SK-N-SH (cell line): ENCODE data around the gene PLXNA4. TPM values are rescaled to one million over a fixed set of nuclear protein-coding genes. Genes with fewer than 3 reads are reported as not detected.

Experiments
- CTCF ChIA-PET: fragments of 300-600, 350-600 bp; formaldehyde crosslinking; extraction: SDS; loops from one replicate; lab custom pipeline; 2021; lab: Yijun Ruan, JAX
- POLR2A ChIA-PET: fragments of 350-600 bp; sonication (Branson Sonifier 250); formaldehyde crosslinking; extraction: SDS; loops from one replicate; lab custom pipeline; 2020; ENCODE audit warnings: antibody characterized with exemption, inconsistent platforms; lab: Yijun Ruan, JAX
- DNase-seq: peaks from one replicate; pipeline ENCODE4 v3.0.0; 2012
- H2AFZ ChIP-seq: fragments of 200-600 bp; sonication (generic); 2 replicates; pipeline ENCODE4 v1.8.1; 2016; ENCODE audit warnings: antibody characterized with exemption, mild to moderate bottlenecking, low read depth
- H3F3A ChIP-seq: fragments of 200-600 bp; sonication (generic); replicated peaks from 2 replicates; pipeline ENCODE3; 2016; ENCODE audit warnings: antibody characterized with exemption, mild to moderate bottlenecking; ENCODE audit not compliant: insufficient read depth
- H3K27ac ChIP-seq, 2 experiments: fragments of 200-500 bp in 1 of 2; fragments of 200-600 bp in 1 of 2; sonication (Bioruptor generic) in 1 of 2; sonication (generic), shearing (Covaris generic) in 1 of 2; 2 replicates each; pipeline versions ENCODE4 v1.5.1 to v1.6.1; 2014 to 2016; ENCODE audit warnings: low read depth in 2 of 2, inconsistent platforms in 1 of 2, low read length in 1 of 2, mild to moderate bottlenecking in 1 of 2, mixed read lengths in 1 of 2
- H3K27me3 ChIP-seq: fragments of 200-600 bp; sonication (generic), shearing (Covaris generic); 2 replicates; pipeline ENCODE4 v1.6.1; 2016; ENCODE audit warnings: mixed run types; ENCODE audit not compliant: insufficient read depth
- H3K36me3 ChIP-seq, 2 experiments: fragments of 200-500 bp in 1 of 2; fragments of 200-600 bp in 1 of 2; sonication (Bioruptor generic) in 1 of 2; sonication (generic) in 1 of 2; replicated peaks in 1 of 2; 2 replicates each; pipeline versions ENCODE3 to v1.5.1; 2014 to 2016; ENCODE audit warnings: low read length in 1 of 2, mild to moderate bottlenecking in 1 of 2; ENCODE audit not compliant: insufficient read depth in 2 of 2, control insufficient read depth in 1 of 2
- H3K4me1 ChIP-seq, 2 experiments: fragments of 200-500 bp in 1 of 2; fragments of 200-600 bp in 1 of 2; sonication (Bioruptor generic) in 1 of 2; sonication (generic), shearing (Covaris generic) in 1 of 2; 2 replicates each; pipeline versions ENCODE4 v1.5.1 to v1.6.1; 2014 to 2016; ENCODE audit warnings: low read depth in 1 of 2, low read length in 1 of 2, mixed run types in 1 of 2; ENCODE audit not compliant: insufficient read depth in 2 of 2, control insufficient read depth in 1 of 2
- H3K4me2 ChIP-seq: fragments of 200-600 bp; sonication (generic), shearing (Covaris generic); 2 replicates; pipeline ENCODE4 v1.6.1; 2017; ENCODE audit warnings: mixed run types
- H3K4me3 ChIP-seq, 2 experiments: fragments of 200-500 bp in 1 of 2; fragments of 200-600 bp in 1 of 2; sonication (Bioruptor generic) in 1 of 2; sonication (generic), shearing (Covaris generic) in 1 of 2; 2 replicates each; pipeline versions ENCODE4 v1.5.1 to v1.8.1; 2014 to 2016; ENCODE audit warnings: low read depth in 2 of 2, inconsistent platforms in 1 of 2, low read length in 1 of 2, mild to moderate bottlenecking in 1 of 2, mixed read lengths in 1 of 2, moderate library complexity in 1 of 2
- H3K79me2 ChIP-seq: fragments of 200-600 bp; sonication (generic); 2 replicates; pipeline ENCODE4 v1.8.1; 2017; ENCODE audit warnings: mild to moderate bottlenecking; ENCODE audit not compliant: insufficient read depth
- H3K9ac ChIP-seq: fragments of 200-600 bp; sonication (generic); 2 replicates; pipeline ENCODE4 v1.6.1; 2017; ENCODE audit warnings: mixed run types
- H3K9me2 ChIP-seq: fragments of 200-600 bp; sonication (generic); 2 replicates; pipeline ENCODE4 v1.6.1; 2017; ENCODE audit warnings: mixed run types
- H3K9me3 ChIP-seq: fragments of 200-600 bp; sonication (generic); 2 replicates; pipeline ENCODE4 v1.6.1; 2017; ENCODE audit warnings: mixed run types, mild to moderate bottlenecking, moderate library complexity
- H4K20me1 ChIP-seq: fragments of 200-600 bp; sonication (generic); 2 replicates; pipeline ENCODE4 v1.6.1; 2017; ENCODE audit warnings: mild to moderate bottlenecking, mixed run types; ENCODE audit not compliant: insufficient read depth
- EZH2phosphoT487 ChIP-seq: fragments of 200-600 bp; sonication (generic); IDR thresholded peaks from 2 replicates; pipeline ENCODE4 v1.6.1; 2017; ENCODE audit warnings: low read depth, mixed run types, mild to moderate bottlenecking, antibody characterized with exemption, moderate library complexity, borderline replicate concordance
- FOXJ3 ChIP-seq: sonication (generic); formaldehyde crosslinking; IDR thresholded peaks from 2 replicates; pipeline ENCODE4 v1.5.1; 2020; ENCODE audit warnings: mild to moderate bottlenecking, missing genetic modification reagents
- GABPA ChIP-seq: IDR thresholded peaks from 2 replicates; pipeline ENCODE4 v1.4.0; 2012; ENCODE audit warnings: low read depth, mild to moderate bottlenecking
- GATA2 ChIP-seq: sonication (generic); formaldehyde crosslinking; IDR thresholded peaks from 2 replicates; pipeline ENCODE4 v1.5.0; 2020; ENCODE audit warnings: mild to moderate bottlenecking, missing genetic modification reagents
- JUND ChIP-seq: IDR thresholded peaks from 2 replicates; pipeline ENCODE4 v1.4.0; 2012
- MEF2A ChIP-seq: IDR thresholded peaks from 2 replicates; pipeline ENCODE4 v1.4.0; 2012; ENCODE audit warnings: low read depth, borderline replicate concordance
- NFIC ChIP-seq: IDR thresholded peaks from 2 replicates; pipeline ENCODE4 v1.4.0; 2012; ENCODE audit warnings: borderline replicate concordance
- NRF1 ChIP-seq: IDR thresholded peaks from 2 replicates; pipeline ENCODE4 v1.6.1; 2012; ENCODE audit warnings: low read depth, mild to moderate bottlenecking, low read length
- RAD21 ChIP-seq: IDR thresholded peaks from 2 replicates; pipeline ENCODE4 v1.6.1; 2012; ENCODE audit warnings: mild to moderate bottlenecking, low read length
- SIN3A ChIP-seq: IDR thresholded peaks from 2 replicates; pipeline ENCODE4 v1.6.1; 2012; ENCODE audit warnings: low read depth, mild to moderate bottlenecking, low read length, moderate library complexity, borderline replicate concordance
- SMC3 ChIP-seq: IDR thresholded peaks from 2 replicates; pipeline ENCODE4 v1.6.1; 2012; ENCODE audit warnings: low read depth, low read length, improper control_type of control experiment
- TEAD4 ChIP-seq: IDR thresholded peaks from 2 replicates; pipeline ENCODE4 v1.4.0; 2012; ENCODE audit warnings: mild to moderate bottlenecking, borderline replicate concordance; ENCODE audit not compliant: insufficient read depth
- USF1 ChIP-seq: IDR thresholded peaks from 2 replicates; pipeline ENCODE4 v1.4.0; 2012; ENCODE audit warnings: low read depth, borderline replicate concordance
- YY1 ChIP-seq: IDR thresholded peaks from 2 replicates; pipeline ENCODE4 v1.4.0; 2012; ENCODE audit warnings: low read depth, mild to moderate bottlenecking
- WGBS: methylation state at CpG from one replicate; pipeline ENCODE4 v1.1.6; 2017; ENCODE audit warnings: low lambda C conversion rate; 5-methylcytosine and 5-hydroxymethylcytosine counted together
- polyA plus RNA-seq, 3 experiments: library from polyadenylated mRNA; depleted of rRNA; stranded (reverse); fragments of >200 nt; gene quantifications; 2 replicates each; pipeline ENCODE4 v1.2.3, GENCODE V29; 2012
- TF ChIP-seq, protein P1 (sequence below): fragments of 200-600 bp; sonication (generic); IDR thresholded peaks from 2 replicates; pipeline ENCODE4 v1.6.1; 2017; ENCODE audit warnings: antibody characterized with exemption, mild to moderate bottlenecking, moderate library complexity

Gene PLXNA4
- polyA plus RNA-seq, 1 of the 3 experiments (the other 2 are of a cell fraction) = 2.4 TPM

GRCh38 chr7:132137681-132138080, 438.6 kb downstream of the PLXNA4 start:
- CTCF ChIA-PET = interaction anchor here (1.6 to 1.9 kb wide), 2 partner anchors 17 to 114 kb away, joined by 4 to 6 read pairs; no protein-coding TSS in a partner anchor

DNA sequence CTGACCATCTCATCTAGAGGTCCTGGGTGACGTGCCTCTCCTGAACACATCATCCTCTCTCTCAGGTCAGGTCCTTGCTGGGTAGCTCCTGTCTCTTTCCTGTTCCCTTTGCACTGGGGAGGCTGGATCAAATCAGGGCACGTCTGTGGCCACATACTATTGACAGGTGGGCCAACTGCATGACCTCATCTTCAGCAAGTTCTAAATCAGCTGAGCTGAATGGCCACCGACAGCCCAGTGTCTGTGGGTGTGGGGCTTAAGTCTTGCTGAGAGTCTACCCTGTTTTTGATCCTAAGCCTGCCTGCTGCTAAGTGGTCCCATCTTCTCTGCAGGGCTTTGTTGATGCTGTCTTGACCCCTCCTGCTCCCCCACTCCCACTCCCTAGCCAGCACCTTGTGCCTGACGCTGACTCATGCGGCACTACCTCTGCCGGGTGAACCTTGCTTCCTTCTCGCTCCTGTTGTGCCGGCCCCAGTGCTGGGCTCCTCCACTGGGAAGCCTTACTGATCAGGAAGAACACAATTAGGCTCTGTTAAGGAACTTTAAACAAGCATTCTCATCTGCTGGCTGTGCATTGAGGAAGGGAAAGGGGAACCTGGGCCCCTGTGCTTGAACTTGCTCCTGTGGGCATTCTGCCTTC, 440.4 kb downstream of the PLXNA4 start:
- Histone ChIP-seq H3K9ac (no peak overlapping the region), H3F3A (no peaks in the 10 kb centered on the region), H3K36me3 (peaks cover 10 to 13% of the 10 kb centered on the region in 2 experiments), H3K4me2 (no peak overlapping the region), H4K20me1 (no peaks in the 10 kb centered on the region), H3K27ac (no peak overlapping the region), H3K9me2 (no peaks in the 10 kb centered on the region), H3K4me3 (no peak overlapping the region), H3K27me3 (no peaks in the 10 kb centered on the region), H3K79me2 (no peaks in the 10 kb centered on the region), H3K4me1 (peaks cover 5 to 29% of the 10 kb centered on the region in 2 experiments; a peak in 3 of 4 replicates), H3K9me3 (no peaks in the 10 kb centered on the region), H2AFZ (no peak overlapping the region)
- CTCF ChIA-PET = interaction anchor here (0.7 kb wide), 1 partner anchor 12 kb away, joined by 3 read pairs; no protein-coding TSS in a partner anchor
- 89% methylated on average over 8 of the region's 8 CpGs for WGBS
- POLR2A ChIA-PET = no interaction called here
- no peak for DNase-seq
- TF ChIP-seq USF1 (no peak), RAD21 (no peak), GABPA (no peak), JUND (no peak), EZH2phosphoT487 (no peak)

More at GRCh38 chr7:132137681-132138080, 438.6 kb downstream of the PLXNA4 start:
- Histone ChIP-seq H3F3A (no peaks in the 10 kb centered on the region), H3K36me3 (peaks cover 2 to 11% of the 10 kb centered on the region in 2 experiments), H3K27ac (no peak overlapping the region), H3K9me2 (no peaks in the 10 kb centered on the region), H4K20me1 (no peaks in the 10 kb centered on the region), H3K4me1 (peaks cover 5 to 23% of the 10 kb centered on the region in 2 experiments; a peak in 3 of 4 replicates), H3K79me2 (no peaks in the 10 kb centered on the region), H3K4me2 (no peak overlapping the region), H2AFZ (no peak overlapping the region), H3K27me3 (no peaks in the 10 kb centered on the region), H3K9ac (no peak overlapping the region), H3K4me3 (no peak overlapping the region), H3K9me3 (no peaks in the 10 kb centered on the region)
- POLR2A ChIA-PET = no interaction called here
- TF ChIP-seq, protein P1, sequence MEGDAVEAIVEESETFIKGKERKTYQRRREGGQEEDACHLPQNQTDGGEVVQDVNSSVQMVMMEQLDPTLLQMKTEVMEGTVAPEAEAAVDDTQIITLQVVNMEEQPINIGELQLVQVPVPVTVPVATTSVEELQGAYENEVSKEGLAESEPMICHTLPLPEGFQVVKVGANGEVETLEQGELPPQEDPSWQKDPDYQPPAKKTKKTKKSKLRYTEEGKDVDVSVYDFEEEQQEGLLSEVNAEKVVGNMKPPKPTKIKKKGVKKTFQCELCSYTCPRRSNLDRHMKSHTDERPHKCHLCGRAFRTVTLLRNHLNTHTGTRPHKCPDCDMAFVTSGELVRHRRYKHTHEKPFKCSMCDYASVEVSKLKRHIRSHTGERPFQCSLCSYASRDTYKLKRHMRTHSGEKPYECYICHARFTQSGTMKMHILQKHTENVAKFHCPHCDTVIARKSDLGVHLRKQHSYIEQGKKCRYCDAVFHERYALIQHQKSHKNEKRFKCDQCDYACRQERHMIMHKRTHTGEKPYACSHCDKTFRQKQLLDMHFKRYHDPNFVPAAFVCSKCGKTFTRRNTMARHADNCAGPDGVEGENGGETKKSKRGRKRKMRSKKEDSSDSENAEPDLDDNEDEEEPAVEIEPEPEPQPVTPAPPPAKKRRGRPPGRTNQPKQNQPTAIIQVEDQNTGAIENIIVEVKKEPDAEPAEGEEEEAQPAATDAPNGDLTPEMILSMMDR = no peak
- TF ChIP-seq YY1 (no peak), NRF1 (no peak), FOXJ3 (CRISPR knock-in tag) (no peak), JUND (no peak), SIN3A (no peak), SMC3 (no peak), MEF2A (no peak), NFIC (no peak), GABPA (no peak), TEAD4 (no peak), GATA2 (CRISPR knock-in tag) (no peak)
- no peak for DNase-seq
- WGBS = 93% methylated on average over 5 of the region's 5 CpGs
